Measurements from ENCODE around the gene MYOM1.

DNA sequence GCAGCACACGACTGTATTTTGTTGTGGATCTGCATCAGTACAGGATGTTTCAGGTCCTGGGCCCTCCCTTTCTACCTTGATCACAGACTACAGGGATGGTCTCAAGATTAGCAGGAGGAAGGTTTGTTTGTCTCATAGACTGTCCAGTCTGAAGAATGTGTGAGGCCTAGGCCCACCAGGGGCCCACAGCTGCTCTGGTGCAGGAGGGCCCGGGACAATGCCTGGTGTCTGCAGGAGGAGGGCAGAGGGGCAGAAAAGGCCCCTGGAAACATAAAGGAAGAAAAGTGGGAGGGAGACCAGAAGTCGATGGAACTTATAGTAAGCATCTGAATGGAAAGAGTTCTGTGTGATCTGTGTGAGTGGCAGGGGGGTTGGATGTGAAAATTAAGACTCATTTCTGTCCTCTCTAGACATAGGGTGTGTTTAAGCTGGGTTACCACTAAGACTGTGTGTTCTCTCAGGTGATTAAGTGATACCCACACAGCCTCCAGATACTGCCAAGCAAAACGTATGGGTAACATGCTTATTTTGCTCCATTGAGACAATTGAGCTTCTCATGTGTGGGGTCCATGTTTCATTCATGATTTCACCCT is 173.5 kb downstream of the MYOM1 start:
- no peak for TF ChIP-seq FOXP2 (optimal IDR thresholded peaks at IDR 0.05; ENCODE audit: control extremely low read depth, extremely low read length, insufficient read depth)
- TF ChIP-seq EZH2 (IDR thresholded peaks at IDR 0.05) = no peak
- no peak for TF ChIP-seq POLR2AphosphoS5 (IDR thresholded peaks at IDR 0.05; ENCODE audit: borderline replicate concordance, low read depth, low read length)

Measured in SK-N-MC (cell line).